ENCODE results near the gene TRIO. TPM values are rescaled to one million over a fixed set of nuclear protein-coding genes. Genes with fewer than 3 reads are reported as not detected.
A peak's percentile ranks its signal among the peaks of the same experiment; 100 is the strongest.

The TRIO gene
- total RNA-seq, 1 experiment from 2014 or later = 68.4 TPM

GRCh38 chr5:14400611-14401010 is 257.5 kb downstream of the TRIO start:
- ChIA-PET CTCF (interaction anchor here (0.7 to 1.9 kb wide), 3 partner anchors 49 to 248 kb away, joined by 4 to 17 read pairs (median 5); no protein-coding TSS in a partner anchor), POLR2A (no interaction called here), RAD21 (ENCODE audit: low non-redundant PET in 1 of 2, low total read pairs in 2 of 2, uncharacterized antibody in 2 of 2, unreplicated experiment in 2 of 2) (interaction anchor here in 1 of 2 experiments (0.9 kb wide), 1 partner anchor 248 kb away, joined by 3 read pairs; no protein-coding TSS in a partner anchor)
- H3K4me2 ChIP-seq (ENCODE audit: low read length) = no peak overlapping the region
- peaks cover 0 to 8% of the 10 kb centered on the region in 2 experiments; a peak in 1 of 4 replicates for H3K4me1 ChIP-seq (ENCODE audit: control insufficient read depth in 1 of 2, insufficient read depth in 2 of 2, low read length in 2 of 2)
- no peaks in the 10 kb centered on the region for H4K20me1 ChIP-seq (ENCODE audit: insufficient read depth)
- intact Hi-C loops (cut with micrococcal nuclease) = no loop called here
- H3K36me3 ChIP-seq (ENCODE audit: control insufficient read depth in 1 of 2, insufficient read depth in 2 of 2, low read length in 2 of 2) = peaks cover 2 to 19% of the 10 kb centered on the region in 2 experiments; a peak in 3 of 4 replicates
- TF ChIP-seq RAD21 (IDR thresholded peaks at IDR 0.05; ENCODE audit: low read depth) (no peak), CBX3 (IDR thresholded peaks at IDR 0.05; ENCODE audit: low read depth) (no peak), ZFX (IDR thresholded peaks at IDR 0.05) (no peak), MAX (IDR thresholded peaks at IDR 0.05) (no peak), ATF3 (IDR thresholded peaks at IDR 0.05) (no peak), ZBTB33 (IDR thresholded peaks at IDR 0.05; ENCODE audit: extremely low read depth, insufficient replicate concordance, low read length) (no peak), SIN3A (IDR thresholded peaks at IDR 0.05; ENCODE audit: low read depth) (no peak), YY1 (IDR thresholded peaks at IDR 0.05; ENCODE audit: extremely low read depth, insufficient replicate concordance, low read depth, low read length) (no peak), POLR2AphosphoS5 (IDR thresholded peaks at IDR 0.05; ENCODE audit: low read depth, low read length) (no peak), CEBPB (IDR thresholded peaks at IDR 0.05; ENCODE audit: low read depth) (no peak), SP1 (IDR thresholded peaks at IDR 0.05; ENCODE audit: low read depth) (no peak), ZNF274 (IDR thresholded peaks at IDR 0.05; ENCODE audit: low read depth, low read length) (no peak), ELF1 (IDR thresholded peaks at IDR 0.05; ENCODE audit: borderline replicate concordance, low read depth) (no peak), EZH2phosphoT487 (IDR thresholded peaks at IDR 0.05; ENCODE audit: borderline replicate concordance) (no peak), FOSL1 (IDR thresholded peaks at IDR 0.05; ENCODE audit: low read depth) (no peak), CTCF (IDR thresholded peaks at IDR 0.05 in 2 of 3, conservative IDR thresholded peaks at IDR 0.05 in 1 of 3; ENCODE audit: borderline replicate concordance in 1 of 3, insufficient read depth in 1 of 3, low read depth in 2 of 3, low read length in 2 of 3) (no peak), EGR1 (IDR thresholded peaks at IDR 0.05; ENCODE audit: low read depth) (no peak)
- no peaks in the 10 kb centered on the region for H3K27me3 ChIP-seq (ENCODE audit: insufficient read depth, low read length)
- H2AFZ ChIP-seq (ENCODE audit: low read depth, low read length, poor library complexity, severe bottlenecking) = no peak overlapping the region
- no peak for DNase-seq (ENCODE audit: low read depth, low spot score)
- H3K9me2 ChIP-seq (ENCODE audit: insufficient read depth) = no peaks in the 10 kb centered on the region
- no peak for ATAC-seq
- BruUV-seq (replicated peaks) = TSS peak; percentile 28
- H3K27ac ChIP-seq (ENCODE audit: low read depth, low read length) = no peak overlapping the region
- peaks cover 9% of the 10 kb centered on the region; the same call in 1 of the 2 replicates for H3K79me2 ChIP-seq (ENCODE audit: insufficient read depth, low read length)
- H3K9me3 ChIP-seq (ENCODE audit: control insufficient read depth in 1 of 2, insufficient read depth in 1 of 2, low read depth in 1 of 2, low read length in 2 of 2) = peaks cover 0 to 5% of the 10 kb centered on the region in 2 experiments; a peak in 1 of 4 replicates
- no peak overlapping the region for H3K4me3 ChIP-seq (replicated peaks in 1 of 2; ENCODE audit: low read depth in 1 of 2, low read length in 2 of 2)
- no peak overlapping the region for H3K9ac ChIP-seq (ENCODE audit: low read length)

Data from HCT116 (cell line).